IMR-90 (cell line): Measurements from ENCODE around the gene ACOT7. TPM values are rescaled to one million over a fixed set of nuclear protein-coding genes. Genes with fewer than 3 reads are reported as not detected.

Experiments
- ATAC-seq: fragments of 200-7000 bp; cut with Tn5 transposase; 2 replicates; pipeline ENCODE4 v1.9.1; 2020; ENCODE audit warnings: low read depth, mild to moderate bottlenecking, moderate library complexity
- BruUV-seq: library from RNA; stranded (reverse); fragments of 400-500 nt; replicated peaks from 2 replicates; lab custom pipeline; 2021; lab: Mats Ljungman, UMichigan
- CTCF ChIA-PET: fragments of 300-600 bp; formaldehyde crosslinking; extraction: SDS; loops from one replicate; lab custom pipeline; 2021; ENCODE audit warnings: antibody characterized with exemption; lab: Yijun Ruan, JAX
- POLR2A ChIA-PET: fragments of 300-600 bp; sonication (Branson Sonifier 250); formaldehyde crosslinking; loops from one replicate; lab custom pipeline; 2022; ENCODE audit warnings: antibody characterized with exemption; ENCODE audit not compliant: unreplicated experiment; lab: Charles Lee
- DNase-seq: peaks from one replicate; pipeline ENCODE4 v3.0.0; 2013
- H2AFZ ChIP-seq: replicated peaks from 2 replicates; pipeline ENCODE3; 2013; ENCODE audit warnings: low read length, mild to moderate bottlenecking; ENCODE audit not compliant: poor library complexity
- H2AK5ac ChIP-seq: 2 replicates; pipeline ENCODE4 v1.6.1; 2013; ENCODE audit warnings: low read depth, low read length, inconsistent platforms
- H2AK9ac ChIP-seq: replicated peaks from 2 replicates; pipeline ENCODE3; 2013; ENCODE audit warnings: mild to moderate bottlenecking, low read depth, low read length, moderate library complexity; ENCODE audit not compliant: poor library complexity
- H2BK120ac ChIP-seq: 2 replicates; pipeline ENCODE4 v1.6.1; 2013; ENCODE audit warnings: low read depth, low read length, inconsistent platforms
- H2BK15ac ChIP-seq: 3 replicates; pipeline ENCODE4 v1.6.1; 2013; ENCODE audit warnings: low read depth, low read length, inconsistent platforms
- H2BK20ac ChIP-seq: 2 replicates; pipeline ENCODE4 v1.6.1; 2013; ENCODE audit warnings: low read depth, mild to moderate bottlenecking, inconsistent platforms, low read length, moderate library complexity
- H2BK5ac ChIP-seq: 2 replicates; pipeline ENCODE4 v1.6.1; 2013; ENCODE audit warnings: mild to moderate bottlenecking, low read depth, low read length, inconsistent platforms; ENCODE audit not compliant: poor library complexity, severe bottlenecking
- H3K14ac ChIP-seq: replicated peaks from 2 replicates; pipeline ENCODE4 v1.6.1; 2013; ENCODE audit warnings: low read depth, low read length, inconsistent platforms
- H3K18ac ChIP-seq: 2 replicates; pipeline ENCODE4 v1.6.1; 2013; ENCODE audit warnings: low read depth, low read length, control low read depth
- H3K23ac ChIP-seq: 2 replicates; pipeline ENCODE4 v1.6.1; 2013; ENCODE audit warnings: low read depth, low read length, inconsistent platforms
- H3K27ac ChIP-seq: 2 replicates; pipeline ENCODE4 v1.5.1; 2013; ENCODE audit warnings: mild to moderate bottlenecking, control low read depth, low read length; ENCODE audit not compliant: insufficient read depth
- H3K27me3 ChIP-seq: 2 replicates; pipeline ENCODE4 v1.6.1; 2013; ENCODE audit warnings: low read length; ENCODE audit not compliant: control insufficient read depth, insufficient read depth
- H3K36me3 ChIP-seq: 2 replicates; pipeline ENCODE4 v1.6.1; 2013; ENCODE audit warnings: low read length, mixed read lengths; ENCODE audit not compliant: control insufficient read depth, insufficient read depth
- H3K4ac ChIP-seq: 2 replicates; pipeline ENCODE4 v1.6.1; 2013; ENCODE audit warnings: low read depth, low read length, inconsistent platforms
- H3K4me1 ChIP-seq: 2 replicates; pipeline ENCODE4 v1.6.1; 2013; ENCODE audit warnings: low read length, mixed read lengths; ENCODE audit not compliant: control insufficient read depth, insufficient read depth
- H3K4me2 ChIP-seq: 2 replicates; pipeline ENCODE4 v1.6.1; 2013; ENCODE audit warnings: low read depth, mild to moderate bottlenecking, control low read depth, low read length, moderate library complexity
- H3K4me3 ChIP-seq: 2 replicates; pipeline ENCODE4 v1.5.1; 2013; ENCODE audit warnings: low read depth, mild to moderate bottlenecking, control low read depth, low read length, moderate library complexity; ENCODE audit not compliant: insufficient read depth
- H3K56ac ChIP-seq: 2 replicates; pipeline ENCODE4 v1.6.1; 2013; ENCODE audit warnings: low read length, inconsistent platforms; ENCODE audit not compliant: insufficient read depth; ENCODE audit errors: extremely low read depth
- H3K79me1 ChIP-seq, 2 experiments: 2 replicates each; pipeline ENCODE4 v1.6.1; 2013; ENCODE audit warnings: low read length in 2 of 2, inconsistent platforms in 1 of 2, low read depth in 1 of 2
- H3K9ac ChIP-seq: 2 replicates; pipeline ENCODE4 v1.6.1; 2013; ENCODE audit warnings: low read depth, low read length, control low read depth
- H3K9me1 ChIP-seq: 2 replicates; pipeline ENCODE4 v1.6.1; 2013; ENCODE audit warnings: low read length, inconsistent platforms; ENCODE audit not compliant: insufficient read depth
- H3K9me3 ChIP-seq: 2 replicates; pipeline ENCODE4 v1.6.1; 2013; ENCODE audit warnings: low read length; ENCODE audit not compliant: control insufficient read depth, insufficient read depth
- H4K20me1 ChIP-seq: 2 replicates; pipeline ENCODE4 v1.6.1; 2013; ENCODE audit warnings: low read length, inconsistent platforms; ENCODE audit not compliant: insufficient read depth
- H4K5ac ChIP-seq: 2 replicates; pipeline ENCODE4 v1.6.1; 2013; ENCODE audit warnings: mild to moderate bottlenecking, low read depth, low read length, control low read depth
- H4K8ac ChIP-seq, 2 experiments: 2 replicates each; pipeline ENCODE4 v1.6.1; 2013; ENCODE audit warnings: low read depth in 2 of 2, low read length in 2 of 2, control low read depth in 1 of 2, inconsistent platforms in 1 of 2
- H4K91ac ChIP-seq: 2 replicates; pipeline ENCODE4 v1.6.1; 2013; ENCODE audit warnings: low read depth, low read length, inconsistent platforms; ENCODE audit not compliant: insufficient read depth
- CEBPB ChIP-seq: IDR thresholded peaks from 2 replicates; pipeline ENCODE4 v1.6.1; 2012; ENCODE audit warnings: low read depth, low read length, improper control_type of control experiment
- CHD1 ChIP-seq: IDR thresholded peaks from 2 replicates; pipeline ENCODE4 v1.6.1; 2012; ENCODE audit warnings: low read depth, low read length, improper control_type of control experiment
- FOS ChIP-seq: fragments of 150-350 bp; IDR thresholded peaks from 2 replicates; pipeline ENCODE4 v1.6.1; 2016; ENCODE audit warnings: low read depth, low read length
- MAFK ChIP-seq: IDR thresholded peaks from 2 replicates; pipeline ENCODE4 v1.6.1; 2012; ENCODE audit warnings: low read depth, low read length, improper control_type of control experiment
- MAZ ChIP-seq: IDR thresholded peaks from 2 replicates; pipeline ENCODE4 v1.6.1; 2012; ENCODE audit warnings: low read depth, mild to moderate bottlenecking, low read length, improper control_type of control experiment, moderate library complexity, borderline replicate concordance
- NFE2L2 ChIP-seq: fragments of 150-350 bp; IDR thresholded peaks from 2 replicates; pipeline ENCODE4 v1.6.1; 2016; ENCODE audit warnings: low read depth, mild to moderate bottlenecking, low read length
- POLR2A ChIP-seq: IDR thresholded peaks from 2 replicates; pipeline ENCODE4 v1.6.1; 2012; ENCODE audit warnings: mild to moderate bottlenecking, low read depth, low read length
- RCOR1 ChIP-seq: IDR thresholded peaks from 2 replicates; pipeline ENCODE4 v1.6.1; 2012; ENCODE audit warnings: mild to moderate bottlenecking, low read length, improper control_type of control experiment; ENCODE audit not compliant: insufficient replicate concordance
- RFX5 ChIP-seq: IDR thresholded peaks from 2 replicates; pipeline ENCODE4 v1.8.0; 2012; ENCODE audit warnings: low read depth, mild to moderate bottlenecking, low read length, moderate library complexity
- SMC3 ChIP-seq: fragments of 150-350 bp; IDR thresholded peaks from 2 replicates; pipeline ENCODE4 v1.6.1; 2016; ENCODE audit warnings: low read depth, mild to moderate bottlenecking, antibody characterized with exemption, low read length, moderate library complexity
- WGBS, 2 experiments: methylation state at CpG; one replicate each; pipeline versions ENCODE4 v1.1.5 to v1.1.7; 2013; ENCODE audit warnings: missing lambda C conversion rate in 2 of 2; ENCODE audit not compliant: insufficient read length in 1 of 2; ENCODE audit errors: extremely low coverage in 2 of 2; 5-methylcytosine and 5-hydroxymethylcytosine counted together
- dilution Hi-C: fragments of 300-500 bp; cut with HindIII; formaldehyde crosslinking; loops from one replicate; pipeline ENCODE4 v1.14.3; 2018; ENCODE audit warnings: low sequenced_read_pairs; ENCODE audit not compliant: unreplicated experiment
- in situ Hi-C: fragments of 300-500 bp; cut with MboI; formaldehyde crosslinking; loops from 3 replicates; pipeline ENCODE4 v1.14.3; 2019; ENCODE audit warnings: low sequenced_read_pairs, inconsistent platforms, mixed read lengths
- intact Hi-C: fragments of 100-400 bp; cut with micrococcal nuclease; formaldehyde crosslinking; loops from 2 replicates; pipeline ENCODE4 v1.10.0; 2022
- polyA plus RNA-seq, 3 experiments: library from polyadenylated mRNA; depleted of rRNA; stranded (reverse); fragments of >200 nt; gene quantifications; 2 replicates each; pipeline ENCODE4 v1.2.3, GENCODE V29; 2012; ENCODE audit warnings: low replicate concordance in 1 of 3
- total RNA-seq: library from RNA; depleted of rRNA; stranded (reverse); fragments of >200 nt; gene quantifications from 2 replicates; pipeline ENCODE4 v1.2.3, GENCODE V29; 2012
- TF ChIP-seq, protein P1 (sequence below): conservative IDR thresholded peaks from 2 replicates; pipeline ENCODE4 v1.5.1; 2012; ENCODE audit warnings: mild to moderate bottlenecking, low read depth, low read length, improper control_type of control experiment
- TF ChIP-seq, protein P2 (sequence below): fragments of 150-350 bp; IDR thresholded peaks from 2 replicates; pipeline ENCODE4 v1.6.1; 2016; ENCODE audit warnings: low read depth, mild to moderate bottlenecking, low read length, moderate library complexity, borderline replicate concordance
- TF ChIP-seq, protein P3 (sequence below): fragments of 150-350 bp; IDR thresholded peaks from 2 replicates; pipeline ENCODE4 v1.6.1; 2017; ENCODE audit warnings: mild to moderate bottlenecking, antibody characterized with exemption, low read length, low read depth

Gene ACOT7
- total and polyA plus RNA-seq, 2 of the 4 experiments (the other 2 are of a cell fraction), result 51.6 to 242 TPM

DNA sequence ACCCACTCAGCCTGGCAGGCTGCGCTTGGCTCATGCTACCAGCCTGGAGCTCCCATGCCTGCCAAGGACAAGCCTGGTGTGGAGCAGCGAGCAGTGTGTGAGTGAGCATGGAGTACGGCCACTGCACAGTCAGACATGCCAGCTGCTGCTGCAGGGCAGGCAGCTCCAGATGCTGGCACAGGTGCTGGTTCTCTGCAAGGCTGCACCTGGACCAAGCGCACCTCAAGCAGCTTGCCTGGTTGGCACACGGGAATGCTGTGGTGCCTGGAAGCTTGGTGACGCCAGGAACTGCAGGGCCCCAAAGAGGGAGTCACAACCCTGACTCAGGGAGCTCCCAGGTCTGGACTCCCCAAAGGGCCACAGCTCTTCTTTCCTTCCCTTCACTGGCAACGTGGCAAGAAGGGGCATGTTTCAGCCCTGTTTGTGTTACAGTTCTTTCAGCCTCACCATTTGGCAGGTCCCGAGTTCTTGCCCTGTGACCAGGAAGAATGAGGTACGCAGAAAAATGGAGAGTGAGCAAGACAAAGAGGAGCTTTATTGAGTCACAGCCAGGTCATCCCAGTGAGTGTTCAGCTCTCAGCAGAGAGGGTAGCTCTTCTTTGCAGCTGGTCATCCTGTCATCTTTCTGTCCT lies 26.1 kb downstream of the ACOT7 start:
- Histone ChIP-seq H2BK120ac (no peak overlapping the region), H2BK20ac (no peak overlapping the region), H3K27me3 (no peaks in the 10 kb centered on the region), H2AK5ac (no peak overlapping the region), H3K4me3 (no peak overlapping the region), H3K4me1 (no peaks in the 10 kb centered on the region; the same call in 1 of the 2 replicates), H3K4ac (no peak overlapping the region), H2AFZ (no peak overlapping the region), H4K20me1 (no peaks in the 10 kb centered on the region), H2AK9ac (no peak overlapping the region), H3K14ac (no peak overlapping the region), H3K36me3 (no peaks in the 10 kb centered on the region), H3K9me1 (no peaks in the 10 kb centered on the region), H4K5ac (no peak overlapping the region), H2BK15ac (no peak overlapping the region), H3K9me3 (no peaks in the 10 kb centered on the region; the same call in 1 of the 2 replicates), H3K18ac (no peak overlapping the region), H4K8ac (no peak overlapping the region), H2BK5ac (no peak overlapping the region), H3K56ac (no peak overlapping the region), H3K4me2 (no peak overlapping the region), H3K79me1 (peaks cover 18 to 27% of the 10 kb centered on the region in 2 experiments), H4K91ac (no peak overlapping the region), H3K9ac (no peak overlapping the region), H3K23ac (no peak overlapping the region), H3K27ac (no peak overlapping the region)
- ATAC-seq (no peak), DNase-seq (peak; percentile 51)
- dilution Hi-C loops, result no loop called here
- 91% methylated on average over 7 of the region's 9 CpGs; no CpG with 5 or more reads in 1 of the 2 experiments for WGBS, 2 experiments
- intact Hi-C loops, result no loop called here
- BruUV-seq, result no TSS peak
- in situ Hi-C loops, result no loop called here
- CTCF ChIA-PET, result interaction anchor here (0.9 kb wide), 1 partner anchor 10 kb away, joined by 3 read pairs; no protein-coding TSS in a partner anchor
- TF ChIP-seq CEBPB, result no peak
- TF ChIP-seq POLR2A, result no peak
- TF ChIP-seq, protein P1, sequence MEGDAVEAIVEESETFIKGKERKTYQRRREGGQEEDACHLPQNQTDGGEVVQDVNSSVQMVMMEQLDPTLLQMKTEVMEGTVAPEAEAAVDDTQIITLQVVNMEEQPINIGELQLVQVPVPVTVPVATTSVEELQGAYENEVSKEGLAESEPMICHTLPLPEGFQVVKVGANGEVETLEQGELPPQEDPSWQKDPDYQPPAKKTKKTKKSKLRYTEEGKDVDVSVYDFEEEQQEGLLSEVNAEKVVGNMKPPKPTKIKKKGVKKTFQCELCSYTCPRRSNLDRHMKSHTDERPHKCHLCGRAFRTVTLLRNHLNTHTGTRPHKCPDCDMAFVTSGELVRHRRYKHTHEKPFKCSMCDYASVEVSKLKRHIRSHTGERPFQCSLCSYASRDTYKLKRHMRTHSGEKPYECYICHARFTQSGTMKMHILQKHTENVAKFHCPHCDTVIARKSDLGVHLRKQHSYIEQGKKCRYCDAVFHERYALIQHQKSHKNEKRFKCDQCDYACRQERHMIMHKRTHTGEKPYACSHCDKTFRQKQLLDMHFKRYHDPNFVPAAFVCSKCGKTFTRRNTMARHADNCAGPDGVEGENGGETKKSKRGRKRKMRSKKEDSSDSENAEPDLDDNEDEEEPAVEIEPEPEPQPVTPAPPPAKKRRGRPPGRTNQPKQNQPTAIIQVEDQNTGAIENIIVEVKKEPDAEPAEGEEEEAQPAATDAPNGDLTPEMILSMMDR, result no peak
- TF ChIP-seq, protein P2, sequence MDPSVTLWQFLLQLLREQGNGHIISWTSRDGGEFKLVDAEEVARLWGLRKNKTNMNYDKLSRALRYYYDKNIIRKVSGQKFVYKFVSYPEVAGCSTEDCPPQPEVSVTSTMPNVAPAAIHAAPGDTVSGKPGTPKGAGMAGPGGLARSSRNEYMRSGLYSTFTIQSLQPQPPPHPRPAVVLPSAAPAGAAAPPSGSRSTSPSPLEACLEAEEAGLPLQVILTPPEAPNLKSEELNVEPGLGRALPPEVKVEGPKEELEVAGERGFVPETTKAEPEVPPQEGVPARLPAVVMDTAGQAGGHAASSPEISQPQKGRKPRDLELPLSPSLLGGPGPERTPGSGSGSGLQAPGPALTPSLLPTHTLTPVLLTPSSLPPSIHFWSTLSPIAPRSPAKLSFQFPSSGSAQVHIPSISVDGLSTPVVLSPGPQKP, result no peak
- TF ChIP-seq, protein P3, sequence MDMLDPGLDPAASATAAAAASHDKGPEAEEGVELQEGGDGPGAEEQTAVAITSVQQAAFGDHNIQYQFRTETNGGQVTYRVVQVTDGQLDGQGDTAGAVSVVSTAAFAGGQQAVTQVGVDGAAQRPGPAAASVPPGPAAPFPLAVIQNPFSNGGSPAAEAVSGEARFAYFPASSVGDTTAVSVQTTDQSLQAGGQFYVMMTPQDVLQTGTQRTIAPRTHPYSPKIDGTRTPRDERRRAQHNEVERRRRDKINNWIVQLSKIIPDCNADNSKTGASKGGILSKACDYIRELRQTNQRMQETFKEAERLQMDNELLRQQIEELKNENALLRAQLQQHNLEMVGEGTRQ, result no peak
- no peak for TF ChIP-seq RCOR1
- TF ChIP-seq FOS, result no peak
- no peak for TF ChIP-seq NFE2L2
- TF ChIP-seq MAFK, result no peak
- TF ChIP-seq CHD1, result no peak
- TF ChIP-seq RFX5, result no peak
- TF ChIP-seq SMC3, result no peak
- no peak for TF ChIP-seq MAZ
- POLR2A ChIA-PET, result no interaction called here
